Stimulated activated CD8-positive, alpha-beta memory T cell treated with anti-CD3 and anti-CD28 coated beads, Interleukin-12 subunit alpha, Interleukin-12 subunit beta, amount 100 ng/mL, for 1 hour (primary cell): ENCODE data around the gene TBC1D16.

ENCODE experiments used
- DNase-seq: peaks from one replicate; pipeline ENCODE4 v3.0.0-alpha.2; 2020; ENCODE audit warnings: low read depth

Gene TBC1D16

DNA sequence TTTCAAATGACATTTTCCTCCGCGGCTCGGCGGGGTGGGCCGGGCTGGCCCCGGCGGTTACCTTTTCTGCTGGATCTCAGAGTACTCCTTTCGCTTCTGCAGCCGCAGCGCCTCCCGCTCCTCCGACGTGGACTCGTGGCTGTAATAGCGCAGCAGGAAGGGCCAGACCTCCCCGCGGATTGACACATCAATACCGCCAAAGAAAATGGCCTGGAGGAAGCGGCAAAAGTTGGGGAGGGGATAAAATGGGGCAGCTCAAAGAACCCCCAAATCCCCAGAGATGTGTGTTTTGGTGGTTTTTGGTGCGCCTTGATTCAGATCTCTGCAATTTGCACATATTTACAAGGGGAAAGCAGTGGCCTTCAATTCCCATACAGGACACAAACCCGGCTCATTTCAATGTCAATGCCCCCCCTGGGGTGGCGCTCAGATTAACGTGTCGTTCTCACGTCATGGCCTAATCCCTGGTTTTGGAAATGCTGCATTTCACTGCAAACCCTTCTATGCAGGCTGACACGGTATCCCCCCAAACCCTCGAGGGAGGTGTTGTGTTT is 85.9 kb downstream of the TBC1D16 start:
- no peak for DNase-seq

- DNase-seq = no peak
Observed at GRCh38 chr17:79948945-79949655, 86.6 kb downstream of the TBC1D16 start.

- DNase-seq = no peak
Observed at GRCh38 chr17:79948406-79948944, 87.2 kb downstream of the TBC1D16 start.

DNA sequence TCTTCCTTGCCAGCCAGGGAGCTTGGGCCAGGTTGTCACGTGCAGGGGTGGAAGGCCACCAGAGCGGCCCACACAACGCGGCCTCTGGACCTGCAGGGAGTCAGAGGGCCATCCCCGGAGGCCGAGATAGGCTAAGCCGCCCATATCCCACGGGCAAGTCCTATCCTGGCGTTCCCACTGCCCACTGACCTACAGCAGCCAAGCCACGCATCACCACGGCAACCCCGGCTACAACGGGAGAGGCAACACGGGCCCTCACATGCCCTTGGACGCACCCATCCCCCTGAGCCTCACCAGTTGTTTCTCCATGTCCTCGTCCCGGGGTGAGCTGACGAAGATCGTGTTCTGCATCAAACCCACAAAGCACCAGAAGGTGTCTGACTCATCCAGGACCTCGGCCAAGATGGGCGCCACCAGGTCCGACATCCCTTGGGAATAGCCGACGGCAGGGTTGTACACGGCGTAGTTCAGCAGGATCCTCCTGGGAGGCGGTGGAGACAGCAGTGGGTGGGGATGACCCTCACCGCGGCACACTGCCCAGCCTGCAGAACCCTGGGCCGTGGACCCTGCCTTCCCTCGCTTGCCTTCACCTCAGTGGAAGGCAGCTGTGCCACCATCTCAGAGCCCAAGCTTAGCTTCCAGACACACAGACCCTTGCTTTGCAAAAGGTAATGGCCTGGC is 88.2 kb downstream of the TBC1D16 start:
- DNase-seq = no peak

- DNase-seq = no peak
Observed at GRCh38 chr17:79946352-79947231, 89.1 kb downstream of the TBC1D16 start.

- DNase-seq = no peak
Observed at GRCh38 chr17:79945591-79946255, 89.9 kb downstream of the TBC1D16 start.

GRCh38 chr17:79944821-79945391 is 90.8 kb downstream of the TBC1D16 start:
- DNase-seq = no peak

DNA sequence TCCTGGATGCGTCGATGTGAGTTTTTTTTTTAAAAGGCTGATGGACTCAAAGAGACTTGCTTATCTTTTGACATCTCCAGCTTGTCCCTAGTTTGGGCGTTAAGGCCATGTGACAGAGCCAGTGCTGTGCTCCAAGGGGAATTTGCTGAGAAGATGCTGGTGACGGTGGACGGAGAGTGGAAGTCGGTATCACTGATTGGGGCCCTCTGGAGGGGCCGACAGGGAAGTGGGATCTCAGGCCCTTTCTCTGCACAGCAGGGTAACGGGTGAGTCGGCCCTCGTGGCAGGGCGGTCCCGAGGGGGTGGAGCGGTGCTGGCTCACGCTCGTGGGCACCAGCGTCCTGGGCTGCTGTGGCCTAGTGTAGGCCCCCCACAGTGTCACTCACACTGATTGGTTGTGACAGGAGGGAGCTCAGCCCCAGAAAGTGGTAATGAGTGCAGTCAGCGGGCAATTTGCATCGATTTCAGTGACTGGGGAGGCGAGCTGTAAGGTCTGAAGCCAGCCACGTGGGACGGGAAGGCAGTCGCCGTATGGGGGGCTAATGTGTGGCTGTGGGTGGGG is 91.3 kb downstream of the TBC1D16 start:
- no peak for DNase-seq

- no peak for DNase-seq
Observed at GRCh38 chr17:79943347-79944241, 92.1 kb downstream of the TBC1D16 start.

GRCh38 chr17:79942591-79943346 is 92.9 kb downstream of the TBC1D16 start:
- DNase-seq = no peak

- no peak for DNase-seq
Observed at GRCh38 chr17:79942011-79942405, 93.7 kb downstream of the TBC1D16 start.

DNA sequence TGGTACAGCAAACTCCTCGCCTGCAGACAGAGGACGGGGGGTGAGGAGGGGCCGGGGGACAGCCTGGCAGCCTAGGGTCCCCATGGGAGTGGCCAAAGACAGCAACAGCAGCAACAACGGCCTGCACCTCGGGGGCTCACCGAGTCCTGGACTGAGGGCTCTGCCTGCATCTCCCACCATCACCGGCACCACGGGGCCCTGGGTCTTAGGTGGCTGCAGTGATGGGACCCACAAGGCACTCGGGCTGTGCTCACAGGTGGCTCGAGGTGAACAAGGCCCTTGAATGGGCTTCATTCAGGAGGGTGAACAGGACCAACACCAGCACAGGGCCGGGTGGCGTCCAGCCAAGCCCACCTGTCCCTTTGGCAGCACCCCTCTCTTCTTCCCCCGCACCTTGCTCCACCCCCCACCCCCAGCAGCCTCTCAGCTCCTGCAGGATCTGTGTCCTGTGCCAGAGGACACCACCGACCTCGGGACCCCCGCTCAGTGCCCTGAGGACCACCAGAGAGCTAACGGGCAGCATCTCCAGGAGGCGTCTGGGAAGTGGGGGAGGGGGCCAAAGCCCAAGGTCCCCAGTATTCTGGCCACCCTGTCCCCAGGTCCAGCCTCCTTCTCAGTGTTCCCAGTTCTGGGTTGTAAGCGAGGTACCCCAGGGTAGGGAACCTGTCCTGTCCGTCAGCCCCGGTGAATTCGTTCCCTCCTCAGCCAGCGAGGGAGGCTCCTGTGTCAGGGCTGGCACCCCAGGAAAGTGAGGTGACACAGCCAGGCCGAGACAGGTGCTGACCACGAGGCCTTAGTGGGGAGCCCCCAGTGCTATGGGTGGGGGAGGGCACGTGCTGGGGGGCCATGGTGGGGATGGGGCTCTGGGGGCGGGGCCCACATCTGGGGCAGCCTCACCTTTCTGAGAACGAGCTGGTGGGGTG is 94.3 kb downstream of the TBC1D16 start:
- DNase-seq = no peak

DNA sequence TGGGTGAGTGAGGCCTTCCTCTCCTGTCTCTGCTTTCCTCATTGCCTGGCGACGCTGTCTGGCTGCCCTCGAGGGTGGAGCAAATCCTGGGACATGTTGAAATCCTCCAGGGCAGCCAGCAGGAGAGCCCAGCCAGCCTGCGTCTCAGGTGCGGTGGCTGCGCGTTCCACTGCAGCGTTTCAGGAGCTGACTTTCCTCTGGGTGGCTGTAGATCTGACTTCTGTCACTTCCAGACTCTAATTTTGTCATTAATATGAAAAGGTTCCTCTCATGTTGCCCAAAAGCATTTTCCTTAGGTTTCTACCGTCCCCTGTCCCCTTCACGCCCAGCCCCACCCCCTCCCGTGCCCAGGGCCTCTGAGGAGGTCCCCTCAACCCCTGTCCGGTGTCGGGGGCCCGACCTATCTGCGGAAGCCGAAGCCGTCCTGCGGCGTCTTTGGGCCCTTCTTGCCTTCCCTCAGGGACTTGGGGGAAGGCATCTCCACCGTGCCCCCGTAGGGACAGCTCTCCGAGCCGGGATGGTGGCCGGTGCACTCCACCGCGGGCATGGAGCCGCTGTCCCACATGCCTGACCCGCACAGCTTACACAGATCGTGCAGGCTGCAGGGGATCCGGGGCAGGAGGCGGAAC is 95.1 kb downstream of the TBC1D16 start:
- no peak for DNase-seq

DNA sequence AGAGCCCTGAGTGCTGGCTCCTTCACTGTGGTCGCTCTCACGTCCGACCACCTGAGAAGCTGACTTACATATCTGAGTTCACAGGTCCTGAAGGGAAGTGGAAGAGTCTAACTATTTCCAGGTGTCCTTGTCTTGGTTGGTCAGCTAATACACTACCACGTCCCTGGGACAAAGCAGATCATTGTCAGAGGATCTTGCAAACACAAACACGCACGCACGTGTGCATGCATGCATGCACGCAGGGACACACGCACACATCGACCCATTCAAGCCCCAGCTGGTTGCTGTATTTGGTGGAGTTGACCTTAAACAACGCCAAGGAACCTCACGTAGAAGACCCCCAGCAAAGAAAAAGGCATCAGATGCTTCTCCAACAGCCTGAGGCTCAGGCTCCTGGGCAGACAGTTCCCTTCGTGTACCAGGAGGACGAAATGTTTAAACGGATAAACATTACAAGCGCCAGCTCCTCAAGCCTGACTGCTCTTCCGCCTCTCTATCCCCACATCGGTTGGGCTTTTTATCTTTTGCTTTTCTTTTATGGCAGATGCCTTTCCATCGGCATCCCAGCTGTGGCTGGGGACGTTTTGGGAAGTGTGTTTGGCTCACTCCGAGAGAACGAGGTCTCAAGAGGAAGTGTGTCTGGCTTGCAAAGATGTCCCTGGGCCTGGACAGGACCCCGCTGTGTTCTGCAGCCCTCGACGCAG is 95.8 kb downstream of the TBC1D16 start:
- DNase-seq = no peak

DNA sequence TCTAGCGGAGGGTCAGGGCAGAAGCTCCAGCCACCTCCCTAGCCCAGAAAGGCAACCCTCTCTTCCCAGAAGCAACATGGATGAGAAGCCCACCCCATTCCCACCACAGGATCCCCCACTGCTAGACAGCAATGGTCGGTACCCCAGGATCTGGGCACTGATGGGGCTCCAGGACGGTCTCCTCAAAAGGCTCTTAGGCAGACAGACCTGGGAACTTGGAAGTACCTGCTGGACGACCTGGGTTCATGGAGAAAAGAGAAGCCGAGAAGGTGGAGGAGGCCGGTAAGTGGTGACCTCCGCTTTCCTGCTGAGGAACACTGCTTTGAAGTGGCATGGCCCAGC is 96.6 kb downstream of the TBC1D16 start:
- DNase-seq = no peak

GRCh38 chr17:79938336-79939093 is 97.2 kb downstream of the TBC1D16 start:
- DNase-seq = no peak
